ENCODE results near the gene DOK4. TPM values are rescaled to one million over a fixed set of nuclear protein-coding genes. Genes with fewer than 3 reads are reported as not detected.
A peak's percentile ranks its signal among the peaks of the same experiment; 100 is the strongest.

DOK4 gene
- total and polyA plus RNA-seq, 2 donors (not counting 1 experiment from before 2014, with no cell fraction given): 1.6 to 2.5 TPM

DNA sequence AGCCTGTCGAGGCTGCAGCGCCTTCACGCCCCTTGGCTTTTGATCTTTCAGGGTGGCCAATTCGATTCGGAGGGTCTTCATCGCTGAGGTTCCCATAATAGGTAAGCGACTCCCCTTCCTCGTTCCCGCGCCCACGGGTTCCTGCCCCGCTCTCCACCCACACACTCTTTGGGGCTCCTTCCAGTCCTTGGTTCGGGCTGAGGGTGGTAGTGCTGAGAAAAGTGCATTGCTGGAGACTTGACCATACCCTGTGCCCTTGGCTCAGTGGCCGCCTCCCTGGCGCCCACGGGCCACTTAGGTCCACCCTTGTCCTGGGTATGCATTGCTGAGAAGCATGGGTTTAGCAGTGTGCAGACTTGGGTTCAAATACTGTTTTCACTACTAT lies 23.3 kb downstream of the DOK4 start:
- Histone ChIP-seq H3K9me3 (ENCODE audit: control extremely low read depth in 1 of 3, control insufficient read depth in 2 of 3, insufficient read depth in 1 of 3, low read length in 2 of 3) (no peaks in the 10 kb centered on the region), H3K36me3 (replicated peaks in 1 of 2; ENCODE audit: control extremely low read depth in 1 of 2, control insufficient read depth in 1 of 2, extremely low read depth in 1 of 2, insufficient read depth in 2 of 2, low read length in 1 of 2) (peaks cover 5 to 46% of the 10 kb centered on the region in 2 experiments), H3K27me3 (replicated peaks in 1 of 4; ENCODE audit: control extremely low read depth in 1 of 4, control insufficient read depth in 3 of 4, insufficient read depth in 4 of 4, low read length in 3 of 4) (no peaks in the 10 kb centered on the region), H3K9ac (ENCODE audit: low read length) (peak overlapping the region; percentile 85), H3K4me2 (replicated peaks; ENCODE audit: low read depth, low read length, poor library complexity, severe bottlenecking) (peak overlapping the region; percentile 91), H3K27ac (ENCODE audit: low read length in 2 of 2) (peak overlapping the region in 1 of 2 donors; percentile 59), H3K4me1 (ENCODE audit: control insufficient read depth in 2 of 2, insufficient read depth in 2 of 2, low read length in 2 of 2) (peaks cover 12% of the 10 kb centered on the region in 2 donors), H4K20me1 (ENCODE audit: control insufficient read depth, insufficient read depth, low read length, poor library complexity, severe bottlenecking) (peaks cover 19% of the 10 kb centered on the region), H2AFZ (ENCODE audit: insufficient read depth, low read depth, low read length, poor library complexity, severe bottlenecking) (peak overlapping the region; percentile 73), H3K4me3 (ENCODE audit: control extremely low read depth in 1 of 5, extremely low read depth in 1 of 5, insufficient read depth in 1 of 5, low read depth in 2 of 5, low read length in 4 of 5) (peak overlapping the region; percentile 59 to 88 (median 82)), H3K79me2 (ENCODE audit: control insufficient read depth, insufficient read depth, low read length) (peaks cover 28% of the 10 kb centered on the region)
- POLR2A ChIA-PET: interaction anchor here (0.7 to 1.6 kb wide), 4 partner anchors 16 to 297 kb away, joined by 3 to 11 read pairs (median 4); partner anchors contain the start of genes CIAPIN1 and COQ9
- Mint-ChIP-seq H3K4me3 (peak overlapping the region; percentile 100), H3K9me3 (ENCODE audit: insufficient read depth) (no peaks in the 10 kb centered on the region), H3K4me1 (peaks cover 29% of the 10 kb centered on the region), H3K27me3 (no peaks in the 10 kb centered on the region), H3K27ac (peak overlapping the region; percentile 99)
- DNase-seq (no peak), ATAC-seq (ENCODE audit: low read depth) (no peak)
- 0% methylated on average over 7 of the region's 16 CpGs for WGBS (ENCODE audit: insufficient coverage)
- intact Hi-C loops (cut with micrococcal nuclease): loop anchor here (1.0 to 5.0 kb wide), 6 partner anchors 16 to 539 kb away; partner anchors contain the start of genes ARL2BP, CIAPIN1, COQ9 and PSME3IP1
- TF ChIP-seq EZH2 (IDR thresholded peaks at IDR 0.05; ENCODE audit: borderline replicate concordance, insufficient read depth, low read depth, low read length, poor library complexity, severe bottlenecking): no peak
- TF ChIP-seq, protein P1, sequence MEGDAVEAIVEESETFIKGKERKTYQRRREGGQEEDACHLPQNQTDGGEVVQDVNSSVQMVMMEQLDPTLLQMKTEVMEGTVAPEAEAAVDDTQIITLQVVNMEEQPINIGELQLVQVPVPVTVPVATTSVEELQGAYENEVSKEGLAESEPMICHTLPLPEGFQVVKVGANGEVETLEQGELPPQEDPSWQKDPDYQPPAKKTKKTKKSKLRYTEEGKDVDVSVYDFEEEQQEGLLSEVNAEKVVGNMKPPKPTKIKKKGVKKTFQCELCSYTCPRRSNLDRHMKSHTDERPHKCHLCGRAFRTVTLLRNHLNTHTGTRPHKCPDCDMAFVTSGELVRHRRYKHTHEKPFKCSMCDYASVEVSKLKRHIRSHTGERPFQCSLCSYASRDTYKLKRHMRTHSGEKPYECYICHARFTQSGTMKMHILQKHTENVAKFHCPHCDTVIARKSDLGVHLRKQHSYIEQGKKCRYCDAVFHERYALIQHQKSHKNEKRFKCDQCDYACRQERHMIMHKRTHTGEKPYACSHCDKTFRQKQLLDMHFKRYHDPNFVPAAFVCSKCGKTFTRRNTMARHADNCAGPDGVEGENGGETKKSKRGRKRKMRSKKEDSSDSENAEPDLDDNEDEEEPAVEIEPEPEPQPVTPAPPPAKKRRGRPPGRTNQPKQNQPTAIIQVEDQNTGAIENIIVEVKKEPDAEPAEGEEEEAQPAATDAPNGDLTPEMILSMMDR (IDR thresholded peaks at IDR 0.05): no peak
- CTCF ChIA-PET: interaction anchor here (1.0 to 2.4 kb wide), 13 partner anchors 13 to 277 kb away, joined by 3 to 28 read pairs (median 4); partner anchors contain the start of genes ADGRG5, CCDC102A, CIAPIN1 and COQ9
